Measurements from ENCODE around the gene PILRA.
"Not testable (repeated sequence)": the region's sequence is repeated elsewhere in the genome, so short reads cannot be mapped to it uniquely, and the experiment has no call there.

The PILRA gene
- total RNA-seq = 1.2 to 1.9 reads per million in 2 donors

DNA sequence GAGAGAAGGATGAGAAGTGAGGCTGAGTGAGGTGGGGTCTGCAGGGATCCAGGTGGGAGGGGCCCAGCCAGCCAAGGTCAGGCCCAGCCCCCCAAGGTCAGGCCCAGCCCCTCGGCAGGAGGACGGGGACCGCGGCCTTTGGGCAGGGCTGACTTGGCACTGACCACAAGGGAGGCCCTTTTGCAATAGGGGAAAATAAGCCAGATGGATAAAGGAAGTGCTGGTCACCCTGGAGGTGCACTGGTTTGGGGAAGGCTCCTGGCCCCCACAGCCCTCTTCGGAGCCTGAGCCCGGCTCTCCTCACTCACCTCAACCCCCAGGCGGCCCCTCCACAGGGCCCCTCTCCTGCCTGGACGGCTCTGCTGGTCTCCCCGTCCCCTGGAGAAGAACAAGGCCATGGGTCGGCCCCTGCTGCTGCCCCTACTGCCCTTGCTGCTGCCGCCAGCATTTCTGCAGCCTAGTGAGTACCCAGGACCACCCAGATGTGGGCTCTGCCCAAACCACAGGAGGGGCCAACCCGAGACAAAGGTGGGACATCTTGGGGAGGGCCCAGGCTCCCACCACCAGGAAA lies at the start of gene PILRA:
Gene PILRA, plus strand, starts transcription at position 227 of the 571 bp plus-strand sequence. Its CDS starts 170 bp downstream, at position 397.
- no peak for DNase-seq

DNA sequence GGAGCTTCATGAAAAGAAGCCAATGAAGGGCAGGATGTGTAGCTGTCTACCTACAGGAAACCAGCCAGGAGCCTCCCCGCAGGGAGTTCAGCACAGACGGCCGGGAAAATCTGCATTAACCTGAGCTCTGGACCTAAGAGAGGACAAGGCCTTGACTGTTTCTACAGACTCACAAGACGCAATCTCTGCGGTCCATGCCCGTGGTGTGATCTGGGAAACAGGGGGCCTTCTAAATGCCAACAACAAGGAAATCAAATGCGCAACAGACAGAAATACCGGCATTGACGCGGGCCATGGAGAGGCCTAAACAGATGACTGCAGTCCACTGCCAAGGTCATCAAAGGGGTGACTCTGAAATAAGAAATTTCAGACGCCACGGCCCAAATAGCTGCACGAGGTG lies 49.1 kb upstream of the PILRA start:
- DNase-seq = not testable (repeated sequence)

DNA sequence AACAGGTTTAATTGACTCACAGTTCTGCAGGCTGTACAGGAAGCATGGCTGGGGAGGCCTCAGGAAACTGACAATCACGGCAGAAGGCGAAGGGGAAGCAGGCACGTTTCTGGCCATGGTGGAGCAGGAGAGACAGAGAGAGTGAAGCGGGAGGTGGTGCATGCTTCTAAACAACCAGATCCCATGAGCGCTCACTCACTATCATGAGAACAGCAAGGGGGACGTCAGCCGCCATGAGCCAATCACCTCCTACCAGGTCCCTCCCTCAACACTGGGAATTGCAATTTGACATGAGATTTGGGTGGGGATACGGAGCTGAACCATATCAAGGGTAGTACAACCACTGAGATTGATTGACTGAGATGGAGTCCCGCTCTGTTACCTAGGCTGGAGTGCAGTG lies 47.6 kb upstream of the PILRA start:
- DNase-seq = not testable (repeated sequence)

DNA sequence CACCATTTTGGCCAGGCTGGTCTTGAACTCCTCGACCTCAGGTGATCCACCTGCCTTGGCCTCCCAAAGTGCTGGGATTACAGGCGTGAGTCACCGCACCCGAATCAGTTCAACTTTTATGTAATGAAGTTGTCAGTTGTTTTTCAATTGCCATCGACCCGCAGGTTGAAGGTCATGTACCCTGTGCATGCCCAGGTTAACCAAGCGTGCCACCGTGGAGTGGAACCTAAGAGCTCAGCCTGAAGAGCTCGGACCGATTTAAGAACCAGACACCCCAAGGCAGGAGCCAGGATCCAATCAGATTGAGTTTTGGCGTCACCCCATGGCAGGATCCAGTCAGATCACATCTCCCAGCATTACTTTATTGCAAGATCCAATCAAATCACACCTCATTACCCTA lies 46.4 kb upstream of the PILRA start:
- DNase-seq = not testable (repeated sequence)

DNA sequence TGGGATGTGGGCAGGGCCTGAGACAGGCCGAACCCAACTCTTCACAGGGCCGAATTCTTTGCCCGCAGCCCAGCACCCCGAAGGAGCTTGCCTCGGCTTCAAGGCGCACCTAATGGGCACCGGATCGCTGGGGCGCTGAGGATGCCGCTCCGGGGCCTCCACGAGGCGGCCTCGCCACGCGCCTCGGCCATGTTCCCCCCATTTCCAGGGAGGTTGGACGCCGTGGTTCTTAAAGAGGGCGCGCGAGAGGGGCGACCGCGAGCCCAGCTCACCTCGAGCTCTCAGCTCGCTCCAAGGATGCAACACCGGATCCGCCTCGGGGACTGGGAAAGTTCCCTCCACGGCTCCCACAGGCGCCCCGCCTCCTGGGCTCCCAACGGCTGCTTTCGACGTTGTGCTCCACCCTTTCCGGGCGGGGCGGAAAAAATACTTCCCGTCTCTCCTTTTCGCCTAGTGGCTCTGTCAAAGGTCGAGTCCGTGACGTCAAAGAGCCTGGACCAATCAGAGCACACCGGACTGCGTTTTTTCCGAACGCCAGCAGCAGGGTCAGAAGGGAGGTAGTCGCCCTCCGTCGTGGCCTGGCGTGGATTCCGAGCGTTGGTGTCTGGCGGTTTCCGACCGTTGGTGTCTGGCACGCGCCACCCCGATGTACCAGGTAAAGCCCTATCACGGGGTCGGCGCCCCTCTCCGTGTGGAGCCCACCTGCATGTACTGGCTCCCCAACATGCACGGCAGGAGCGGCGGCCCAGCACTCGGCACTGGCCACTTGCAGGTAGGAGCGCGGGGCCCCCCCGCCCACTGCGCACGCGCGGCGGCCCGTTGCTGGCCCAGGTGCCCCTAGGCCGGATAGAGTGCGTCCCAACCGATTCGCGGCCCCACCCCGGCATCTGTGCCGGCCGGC lies 37.5 kb upstream of the PILRA start:
- peak; percentile 77 for DNase-seq

DNA sequence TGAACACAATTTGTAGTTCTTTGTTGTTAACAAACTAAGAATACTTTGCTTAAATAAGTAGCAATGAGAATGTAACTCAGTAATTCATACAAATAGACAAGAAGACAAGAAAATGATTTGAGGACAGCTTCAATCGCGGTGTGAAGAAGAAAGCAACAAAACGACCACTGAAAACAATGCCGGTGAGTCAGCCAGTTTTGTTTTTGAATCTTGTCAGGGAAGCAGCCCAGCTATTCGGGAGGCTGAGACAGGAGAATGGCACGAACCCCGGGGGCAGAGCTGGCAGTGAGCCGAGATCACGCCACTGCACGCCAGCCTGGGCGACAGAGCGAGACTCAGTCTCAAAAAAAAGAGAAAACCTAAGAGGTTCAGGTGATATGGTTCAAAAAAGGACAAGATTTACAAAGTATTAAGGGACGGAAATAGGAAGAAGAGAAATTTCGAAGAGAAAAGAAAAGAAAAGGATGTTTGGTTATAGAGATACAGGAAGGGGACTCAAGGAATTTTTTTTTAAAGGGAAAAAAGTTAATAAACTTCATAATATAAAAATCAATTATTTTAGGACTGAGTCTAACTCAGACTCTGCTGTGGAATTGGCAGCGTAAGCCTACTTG lies 35.1 kb upstream of the PILRA start:
- DNase-seq = not testable (repeated sequence)

DNA sequence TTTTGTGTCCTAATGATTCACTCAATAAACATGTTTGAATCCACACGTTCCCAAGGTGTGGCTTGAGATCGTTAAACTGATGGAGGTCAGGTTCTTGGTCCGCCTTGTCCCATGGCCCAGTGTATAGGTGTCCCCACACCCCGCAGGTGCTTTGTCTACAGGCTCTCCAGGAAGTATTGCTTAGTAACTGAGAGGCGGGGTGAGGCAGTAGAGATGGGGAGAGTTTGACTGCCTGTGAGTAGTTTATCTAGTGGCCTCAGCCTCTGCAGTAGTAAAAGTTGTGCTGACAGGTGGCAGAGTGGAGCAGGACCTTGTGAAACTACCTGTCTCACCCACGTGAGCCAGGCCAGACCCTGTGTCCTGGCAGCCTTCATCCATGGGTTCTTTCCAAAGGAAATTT lies 32.0 kb upstream of the PILRA start:
- DNase-seq = not testable (repeated sequence)

DNA sequence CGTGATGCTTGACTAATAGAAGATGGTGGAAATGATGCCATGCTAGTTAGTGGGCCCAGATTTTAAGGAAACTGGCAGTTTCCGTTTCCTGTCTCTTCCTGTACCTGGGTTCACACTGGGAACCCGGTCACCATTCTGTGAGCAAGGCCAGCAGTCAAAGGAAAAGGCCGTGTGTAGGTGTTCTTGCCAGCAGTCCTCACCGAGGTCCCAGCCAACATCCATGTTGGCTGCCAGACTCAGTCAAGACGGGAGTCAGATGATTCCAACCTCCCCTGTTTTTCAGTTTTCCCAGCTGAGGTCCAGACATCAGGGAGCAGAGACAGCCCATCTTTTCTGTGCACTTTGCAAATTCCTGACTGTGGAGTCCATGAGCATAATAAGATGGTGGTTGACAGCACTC lies 30.5 kb upstream of the PILRA start:
- no peak for DNase-seq

DNA sequence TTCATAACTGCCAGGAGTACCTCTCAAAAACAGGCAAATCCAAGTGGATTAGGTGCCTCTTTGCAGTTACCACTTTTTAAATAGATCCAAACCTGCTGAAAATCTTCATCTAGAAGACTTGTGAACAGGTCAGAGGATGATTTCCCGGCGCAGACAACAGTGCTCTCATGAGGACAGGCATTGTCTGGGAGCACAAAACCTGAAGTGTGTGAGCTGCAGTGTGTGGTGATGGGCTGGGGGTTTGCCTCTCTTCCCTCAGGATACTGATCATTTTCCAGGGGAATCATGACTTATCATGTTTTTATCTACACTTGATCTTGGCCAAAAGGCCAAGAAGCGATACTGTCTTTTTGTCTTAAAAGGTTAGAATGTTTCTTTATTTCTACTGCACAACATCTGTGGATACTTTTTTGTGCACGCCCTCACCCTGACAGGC lies 29.1 kb upstream of the PILRA start:
- not testable (repeated sequence) for DNase-seq

DNA sequence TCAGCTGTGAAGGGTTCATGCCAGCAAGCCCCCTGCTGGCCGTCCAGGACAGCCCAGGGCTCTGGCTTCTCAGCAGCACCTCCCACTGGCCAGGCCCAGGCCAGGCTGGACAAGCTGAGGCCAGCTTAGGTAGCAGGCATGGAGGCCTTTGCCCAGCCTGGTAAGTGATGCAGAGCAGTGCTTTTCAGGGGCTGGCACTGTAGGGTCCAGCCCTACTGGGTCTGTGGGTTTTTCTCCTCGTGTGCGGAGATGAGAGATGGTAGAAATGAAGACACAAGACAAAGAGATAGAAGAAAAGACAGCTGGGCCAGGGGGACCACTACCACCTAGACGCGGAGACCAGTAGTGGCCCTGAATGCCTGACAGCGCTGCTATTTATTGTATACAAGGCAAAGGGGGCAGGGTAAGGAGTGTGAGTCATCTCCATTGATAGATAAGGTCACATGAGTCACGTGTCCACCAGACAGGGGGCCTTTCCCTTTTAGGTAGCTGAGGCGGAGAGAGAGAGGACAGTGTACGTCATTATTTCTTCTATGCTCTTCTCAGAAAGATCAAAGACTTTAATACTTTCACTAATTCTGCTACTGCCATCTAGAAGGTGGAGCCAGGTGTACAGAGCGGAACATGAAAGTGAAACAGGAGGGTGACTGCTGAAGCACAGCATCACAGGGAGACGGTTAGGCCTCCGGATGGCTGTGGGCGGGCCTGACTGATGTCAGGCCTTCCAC lies 28.6 kb upstream of the PILRA start:
- DNase-seq = peak; percentile 71

DNA sequence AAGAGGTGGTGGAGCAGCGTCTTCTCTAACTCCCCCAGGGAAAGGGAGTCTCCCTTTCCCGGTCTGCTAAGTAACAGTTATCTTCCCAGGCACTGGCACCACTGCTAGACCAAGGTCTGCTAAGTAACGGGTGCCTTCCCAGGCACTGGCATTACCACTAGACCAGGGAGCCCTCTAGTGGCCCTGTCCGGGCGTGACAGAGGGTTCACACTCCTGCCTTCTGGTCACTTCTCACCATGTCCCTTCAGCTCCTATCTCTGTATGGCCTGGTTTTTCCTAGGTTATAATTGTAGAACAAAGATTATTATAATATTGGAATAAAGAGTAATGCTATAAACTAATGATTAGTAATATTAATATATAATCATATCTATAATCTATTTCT lies 28.0 kb upstream of the PILRA start:
- DNase-seq = peak; percentile 68

DNA sequence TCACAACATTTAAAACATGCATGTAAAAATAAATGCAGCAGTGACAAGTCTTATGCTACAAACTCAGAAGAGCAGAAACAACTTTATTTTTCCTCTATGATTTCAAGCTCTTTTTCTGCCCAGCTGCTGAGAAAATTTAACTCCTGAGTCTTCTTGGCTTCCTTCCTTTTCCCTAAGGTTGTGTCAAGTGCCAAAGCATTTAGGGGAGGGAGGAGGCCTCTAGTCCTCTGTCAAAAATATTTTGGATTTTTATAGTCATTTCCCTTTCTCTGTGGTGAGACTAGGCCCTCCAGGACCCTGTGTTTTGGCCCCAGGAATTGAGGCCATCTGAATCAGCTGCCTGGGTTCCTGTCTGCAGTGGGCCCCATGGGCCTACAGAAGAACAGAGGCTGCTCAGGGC lies 26.4 kb upstream of the PILRA start:
- DNase-seq = no peak

DNA sequence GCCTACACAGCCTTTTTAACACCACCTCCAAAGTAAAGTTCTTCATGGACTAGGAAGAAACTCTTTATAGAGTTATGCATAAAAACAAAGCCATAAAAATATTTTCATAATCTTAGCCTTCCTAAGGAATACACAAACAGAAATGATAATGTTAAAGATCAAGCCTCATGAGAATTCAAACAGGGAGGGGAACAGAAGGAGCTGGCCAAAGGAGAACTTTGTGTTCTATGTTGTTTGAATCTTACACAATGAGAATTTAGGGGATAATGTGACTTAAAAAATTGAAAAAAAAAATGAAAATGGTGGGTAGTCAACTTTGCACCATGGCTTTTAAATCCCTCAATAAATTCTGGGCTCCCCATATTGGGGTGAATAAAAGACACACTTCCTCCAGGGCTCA lies 24.5 kb upstream of the PILRA start:
- no peak for DNase-seq

DNA sequence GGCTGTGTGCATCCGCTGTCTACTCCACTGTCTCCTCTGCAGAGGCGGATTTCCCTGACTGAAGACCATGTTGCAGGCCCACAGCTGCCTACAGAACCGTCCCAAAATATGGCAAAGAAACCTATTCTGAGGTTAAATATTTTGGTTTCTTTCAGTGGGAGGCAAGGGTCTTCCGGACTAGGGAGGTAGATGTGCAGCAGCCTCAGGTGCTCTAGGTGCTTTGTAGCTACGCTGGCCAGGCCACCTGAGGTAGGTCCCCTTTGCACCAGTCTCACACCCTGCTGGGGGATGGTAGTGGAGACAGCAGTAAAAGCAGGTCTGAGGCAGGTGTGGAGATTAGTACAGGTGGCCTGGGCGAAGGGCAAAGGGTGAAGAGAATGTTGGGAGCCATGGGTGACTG lies 23.5 kb upstream of the PILRA start:
- DNase-seq = no peak

DNA sequence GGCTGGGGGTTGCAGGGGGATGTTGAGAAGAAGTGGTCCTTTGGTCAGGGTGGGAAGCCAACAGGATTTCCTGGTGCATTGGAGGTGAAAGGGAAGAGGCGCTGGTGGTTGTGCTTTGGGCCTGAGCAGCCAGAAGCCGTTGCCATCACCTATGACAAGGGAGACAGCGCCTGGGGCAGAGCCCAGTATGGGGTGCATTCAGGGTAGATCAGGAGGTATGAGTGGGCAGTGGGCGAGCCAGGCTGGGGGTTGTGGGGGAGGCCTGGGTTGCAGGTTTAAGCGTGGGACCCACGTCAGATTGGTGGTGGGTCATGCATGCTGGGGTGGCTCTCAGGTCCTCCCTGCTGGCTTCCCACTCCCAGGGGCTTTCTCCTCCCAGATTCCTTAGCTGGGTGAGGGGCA lies 21.6 kb upstream of the PILRA start:
- DNase-seq = no peak

DNA sequence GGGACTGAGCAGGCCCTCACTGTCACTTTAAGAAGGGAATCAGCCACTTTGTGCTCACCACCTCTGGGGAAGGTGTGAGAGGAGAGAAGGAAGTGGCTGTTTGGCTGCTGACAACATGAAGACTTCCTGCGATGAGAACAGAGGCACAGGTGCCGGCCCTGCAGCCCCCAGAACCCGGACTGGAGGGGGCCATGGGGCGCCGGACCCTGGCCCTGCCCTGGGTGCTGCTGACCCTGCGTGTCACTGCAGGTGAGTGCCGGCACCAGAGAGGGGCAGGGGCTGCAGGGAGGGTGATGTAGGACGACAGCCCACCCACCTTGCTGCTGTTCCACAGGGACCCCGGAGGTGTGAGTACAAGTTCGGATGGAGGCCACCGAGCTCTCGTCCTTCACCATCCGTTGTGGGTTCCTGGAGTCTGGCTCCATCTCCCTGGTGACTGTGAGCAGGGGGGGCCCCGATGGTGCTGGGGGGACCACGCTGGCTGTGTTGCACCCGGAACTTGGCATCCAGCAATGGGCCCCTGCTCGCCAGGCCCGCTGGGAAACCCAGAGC lies 21.0 kb upstream of the PILRA start:
- not testable (repeated sequence) for DNase-seq

DNA sequence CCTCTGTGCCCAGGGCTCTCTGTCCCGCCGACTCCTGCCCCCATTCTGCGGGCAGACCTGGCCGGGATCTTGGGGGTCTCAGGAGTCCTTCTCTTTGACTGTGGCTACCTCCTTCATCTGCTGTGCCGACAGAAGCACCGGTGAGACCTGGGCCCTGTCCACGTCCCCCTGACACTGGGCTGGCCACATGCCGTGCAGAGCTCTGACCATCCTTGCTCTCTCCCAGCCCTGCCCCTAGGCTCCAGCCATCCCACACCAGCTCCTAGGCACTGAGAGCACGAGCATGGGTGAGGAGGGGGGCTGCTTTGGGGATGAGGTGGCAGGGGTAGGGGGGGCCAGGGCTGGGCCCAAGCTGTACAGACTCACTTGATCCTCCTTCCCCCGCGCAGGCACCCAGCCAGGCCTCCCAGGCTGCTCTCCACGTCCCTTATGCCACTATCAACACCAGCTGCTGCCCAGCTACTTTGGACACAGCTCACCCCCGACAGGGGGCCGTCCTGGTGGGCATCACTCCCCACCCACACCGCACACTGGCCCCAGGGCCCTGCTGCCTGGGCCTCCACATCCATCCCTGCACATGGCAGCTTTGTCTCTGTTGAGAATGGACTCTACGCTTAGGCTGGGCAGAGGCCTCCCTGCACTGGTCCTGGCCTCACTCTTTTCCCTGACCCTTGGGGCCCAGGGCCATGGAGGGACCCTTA lies 20.2 kb upstream of the PILRA start:
- DNase-seq = no peak

DNA sequence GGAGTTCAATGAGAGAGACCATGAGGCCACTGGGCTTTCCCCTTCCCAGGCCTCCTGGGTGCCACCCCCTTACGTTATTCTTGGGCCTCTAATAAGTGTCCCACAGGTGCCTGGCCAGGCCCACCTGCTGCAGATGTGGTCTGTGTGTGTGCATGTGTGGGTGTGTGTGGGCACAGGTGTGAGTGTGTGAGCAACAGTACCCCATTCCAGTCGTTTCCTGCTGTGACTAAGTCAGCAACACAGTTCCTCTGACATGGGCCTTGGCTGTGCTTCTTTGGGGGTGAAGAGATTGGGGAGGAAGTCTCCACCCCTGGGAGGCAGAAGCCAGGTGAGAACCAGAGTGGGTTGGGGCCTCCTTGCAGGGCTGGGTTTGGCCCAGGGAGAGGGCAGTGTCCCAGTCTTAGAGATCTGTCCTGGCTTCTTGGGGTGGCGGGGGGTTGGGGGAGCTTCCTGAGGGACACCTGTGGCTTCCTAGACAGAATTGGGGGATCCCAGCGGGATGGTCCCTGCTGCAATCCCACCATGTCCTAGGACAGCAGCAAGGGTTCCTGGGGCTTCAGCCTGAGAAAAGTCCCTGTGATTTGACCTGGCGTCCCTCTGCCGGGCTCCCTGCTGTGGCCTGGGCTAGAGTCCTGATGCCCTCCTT lies 19.5 kb upstream of the PILRA start:
- no peak for DNase-seq

DNA sequence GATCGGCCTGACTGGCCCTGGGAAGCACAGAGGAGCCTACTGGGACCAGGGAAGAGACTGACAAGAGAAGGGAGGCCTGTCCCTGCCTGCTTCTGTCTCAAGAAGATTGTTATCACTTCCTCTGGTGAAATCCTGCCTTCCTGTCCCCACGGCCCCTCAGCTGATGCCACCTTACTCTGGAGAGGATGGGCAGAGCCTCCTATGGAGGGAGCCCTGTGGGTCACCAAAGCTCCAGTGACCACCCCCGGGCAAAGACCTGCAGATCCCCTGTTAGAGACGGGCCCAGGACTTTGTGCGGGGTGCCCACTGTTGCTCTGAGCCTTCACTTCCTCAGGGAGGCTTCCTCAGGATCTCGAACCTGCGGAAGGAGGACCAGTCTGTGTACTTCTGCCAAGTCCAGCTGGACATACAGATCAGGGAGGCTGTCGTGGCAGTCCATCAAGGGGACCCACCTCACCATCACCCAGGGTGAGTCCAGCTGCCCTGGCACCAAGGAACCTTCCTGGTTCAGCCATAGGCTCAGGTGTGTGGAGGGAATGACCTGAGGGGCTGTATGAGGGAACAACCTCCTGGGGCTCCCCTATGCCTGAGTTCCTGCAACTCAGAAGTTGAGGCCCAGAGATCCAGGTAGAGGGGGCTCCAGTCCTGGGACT lies 16.7 kb upstream of the PILRA start:
- DNase-seq = no peak

DNA sequence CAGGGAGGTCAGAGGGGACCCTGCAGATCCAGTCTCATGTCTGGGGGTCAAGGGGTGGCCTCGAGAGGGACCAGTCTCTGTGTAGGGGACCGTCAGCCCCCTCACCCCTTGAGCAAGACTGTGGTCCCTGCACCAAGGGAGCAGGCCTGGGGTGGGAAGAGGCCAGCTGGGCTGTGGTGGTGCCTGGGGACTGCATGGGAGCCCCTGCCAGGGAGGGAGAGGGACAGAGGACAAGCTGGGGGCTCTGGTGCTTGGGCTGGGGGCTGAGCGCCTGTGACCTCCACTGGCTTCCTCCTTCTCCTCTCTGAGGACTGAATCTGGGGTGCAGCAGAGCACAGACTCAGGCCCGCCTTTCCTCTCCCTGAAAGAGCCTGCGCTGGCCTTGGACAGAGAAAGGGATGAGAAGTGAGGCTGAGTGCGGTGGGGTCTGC lies 16.1 kb upstream of the PILRA start:
- no peak for DNase-seq

Measured in T-helper 9 cell (primary cell).